ENCODE data around the gene PRAC1.

Gene PRAC1

GRCh38 chr17:48692049-48692448, 30.3 kb downstream of the PRAC1 start:
- no peak overlapping the region for H3K27ac ChIP-seq (ENCODE audit: low read length)
- ATAC-seq (ENCODE audit: insufficient read depth, low read depth) (no peak), DNase-seq (no peak)
- no peaks in the 10 kb centered on the region for H3K4me1 ChIP-seq (ENCODE audit: insufficient read depth, low read length)
- H2AFZ ChIP-seq (ENCODE audit: low read depth, low read length): no peak overlapping the region
- TF ChIP-seq CTCF (IDR thresholded peaks at IDR 0.05; ENCODE audit: borderline replicate concordance, extremely low read depth, low read length, poor library complexity, severe bottlenecking) (no peak), EZH2 (IDR thresholded peaks at IDR 0.05; ENCODE audit: borderline replicate concordance, low read depth, low read length, severe bottlenecking) (no peak)
- no peak overlapping the region for H3K4me3 ChIP-seq (ENCODE audit: low read depth in 1 of 2, low read length in 2 of 2)
- H3K9ac ChIP-seq (ENCODE audit: low read depth, low read length): no peak overlapping the region
- no peaks in the 10 kb centered on the region for H3K9me3 ChIP-seq (ENCODE audit: insufficient read depth, low read length, severe bottlenecking)
- no peaks in the 10 kb centered on the region for H3K36me3 ChIP-seq (ENCODE audit: insufficient read depth, low read length)
- H3K27me3 ChIP-seq (ENCODE audit: insufficient read depth, low read length, poor library complexity): peaks cover 11% of the 10 kb centered on the region
- H3K79me2 ChIP-seq (ENCODE audit: insufficient read depth, low read length): no peaks in the 10 kb centered on the region
- H3K4me2 ChIP-seq (ENCODE audit: insufficient read depth, low read length): no peak overlapping the region
- H4K20me1 ChIP-seq (ENCODE audit: insufficient read depth, low read length): no peaks in the 10 kb centered on the region

- H3K4me3 ChIP-seq (ENCODE audit: low read depth in 1 of 2, low read length in 2 of 2): no peak overlapping the region
- TF ChIP-seq CTCF (IDR thresholded peaks at IDR 0.05; ENCODE audit: borderline replicate concordance, extremely low read depth, low read length, poor library complexity, severe bottlenecking) (no peak), EZH2 (IDR thresholded peaks at IDR 0.05; ENCODE audit: borderline replicate concordance, low read depth, low read length, severe bottlenecking) (no peak)
- no peak overlapping the region for H3K27ac ChIP-seq (ENCODE audit: low read length)
- peaks cover 11% of the 10 kb centered on the region for H3K27me3 ChIP-seq (ENCODE audit: insufficient read depth, low read length, poor library complexity)
- ATAC-seq (ENCODE audit: insufficient read depth, low read depth): no peak
- H3K9ac ChIP-seq (ENCODE audit: low read depth, low read length): no peak overlapping the region
- no peaks in the 10 kb centered on the region for H3K9me3 ChIP-seq (ENCODE audit: insufficient read depth, low read length, severe bottlenecking)
- no peak overlapping the region for H2AFZ ChIP-seq (ENCODE audit: low read depth, low read length)
- no peaks in the 10 kb centered on the region for H3K36me3 ChIP-seq (ENCODE audit: insufficient read depth, low read length)
- no peaks in the 10 kb centered on the region for H3K79me2 ChIP-seq (ENCODE audit: insufficient read depth, low read length)
- H4K20me1 ChIP-seq (ENCODE audit: insufficient read depth, low read length): no peaks in the 10 kb centered on the region
- no peaks in the 10 kb centered on the region for H3K4me1 ChIP-seq (ENCODE audit: insufficient read depth, low read length)
- DNase-seq: no peak
- no peak overlapping the region for H3K4me2 ChIP-seq (ENCODE audit: insufficient read depth, low read length)
Observed at GRCh38 chr17:48690655-48691054, 31.7 kb downstream of the PRAC1 start.

- Histone ChIP-seq H3K36me3 (ENCODE audit: insufficient read depth, low read length) (no peaks in the 10 kb centered on the region), H3K4me2 (ENCODE audit: insufficient read depth, low read length) (no peak overlapping the region), H4K20me1 (ENCODE audit: insufficient read depth, low read length) (no peaks in the 10 kb centered on the region), H2AFZ (ENCODE audit: low read depth, low read length) (no peak overlapping the region), H3K4me1 (ENCODE audit: insufficient read depth, low read length) (no peaks in the 10 kb centered on the region; the same call in 1 of the 2 replicates), H3K79me2 (ENCODE audit: insufficient read depth, low read length) (no peaks in the 10 kb centered on the region), H3K27ac (ENCODE audit: low read length) (no peak overlapping the region), H3K27me3 (ENCODE audit: insufficient read depth, low read length, poor library complexity) (peaks cover 19% of the 10 kb centered on the region), H3K9ac (ENCODE audit: low read depth, low read length) (no peak overlapping the region), H3K9me3 (ENCODE audit: insufficient read depth, low read length, severe bottlenecking) (no peaks in the 10 kb centered on the region), H3K4me3 (ENCODE audit: low read depth in 1 of 2, low read length in 2 of 2) (no peak overlapping the region)
- no peak for TF ChIP-seq CTCF (IDR thresholded peaks at IDR 0.05; ENCODE audit: borderline replicate concordance, extremely low read depth, low read length, poor library complexity, severe bottlenecking)
- DNase-seq (no peak), ATAC-seq (ENCODE audit: insufficient read depth, low read depth) (no peak)
Observed at GRCh38 chr17:48681609-48682008, 40.7 kb downstream of the PRAC1 start.
